Endothelial cell of umbilical vein (primary cell): Measurements from ENCODE around the gene COL4A2. TPM values are rescaled to one million over a fixed set of nuclear protein-coding genes. Genes with fewer than 3 reads are reported as not detected.

Experiments used
- BruUV-seq: library from RNA; stranded (reverse); fragments of 400-500 nt; replicated peaks from 2 replicates; lab custom pipeline; 2021; lab: Mats Ljungman, UMichigan
- CTCF ChIA-PET: fragments of 300-600, 350-600 bp; sonication (Branson Sonifier 250); formaldehyde crosslinking; loops from one replicate; lab custom pipeline; 2021; ENCODE audit warnings: antibody characterized with exemption, inconsistent platforms; lab: Charles Lee
- POLR2A ChIA-PET: fragments of 300-600, 350-600 bp; sonication (Branson Sonifier 250); formaldehyde crosslinking; loops from one replicate; lab custom pipeline; 2021; ENCODE audit warnings: antibody characterized with exemption, inconsistent platforms; lab: Charles Lee
- DNase-seq: peaks from one replicate; pipeline ENCODE4 v3.0.0-alpha.2; 2011; ENCODE audit warnings: low read depth, low spot score
- FAIRE-seq: peaks from 2 replicates; lab custom pipeline; 2011; peaks lifted over from hg19 to GRCh38; lab: Jason Lieb, UNC
- H2AFZ ChIP-seq: 2 replicates; pipeline ENCODE4 v1.6.0; 2012; ENCODE audit warnings: low read depth, low read length, control low read depth, inconsistent platforms
- H3K27ac ChIP-seq: 2 replicates; pipeline ENCODE4 v1.5.1; 2011; ENCODE audit warnings: low read depth, mild to moderate bottlenecking, control low read depth, low read length, moderate library complexity; ENCODE audit not compliant: insufficient read depth
- H3K27me3 ChIP-seq, 2 experiments: 2 replicates each; pipeline versions ENCODE4 v1.6.0 to v1.6.1; 2011; ENCODE audit warnings: low read length in 2 of 2, mixed read lengths in 1 of 2; ENCODE audit not compliant: control insufficient read depth in 2 of 2, insufficient read depth in 2 of 2
- H3K36me3 ChIP-seq, 2 experiments: 2 replicates in 1 of 2; 3 replicates in 1 of 2; pipeline ENCODE4 v1.5.1; 2011; ENCODE audit warnings: low read length in 2 of 2, mild to moderate bottlenecking in 1 of 2, moderate library complexity in 1 of 2; ENCODE audit not compliant: control insufficient read depth in 2 of 2, insufficient read depth in 2 of 2; ENCODE audit errors: extremely low read depth in 1 of 2
- H3K4me1 ChIP-seq: 3 replicates; pipeline ENCODE4 v1.5.1; 2011; ENCODE audit warnings: mild to moderate bottlenecking, low read length; ENCODE audit not compliant: control insufficient read depth, insufficient read depth; ENCODE audit errors: extremely low read depth
- H3K4me2 ChIP-seq: 2 replicates; pipeline ENCODE4 v1.6.1; 2011; ENCODE audit warnings: low read length, control low read depth, mixed read lengths; ENCODE audit not compliant: insufficient read depth
- H3K4me3 ChIP-seq, 3 experiments: fragments of 200-600 bp in 1 of 3; sonication (generic), shearing (Covaris generic) in 1 of 3; replicated peaks in 1 of 3; 2 replicates each; pipeline ENCODE4 v1.5.1; 2011 to 2016; ENCODE audit warnings: control low read depth in 3 of 3, low read length in 3 of 3, mild to moderate bottlenecking in 2 of 3, inconsistent platforms in 1 of 3, low read depth in 1 of 3, moderate library complexity in 1 of 3; ENCODE audit not compliant: insufficient read depth in 1 of 3
- H3K79me2 ChIP-seq: 2 replicates; pipeline ENCODE4 v1.6.0; 2012; ENCODE audit warnings: low read length, inconsistent platforms; ENCODE audit not compliant: control insufficient read depth, insufficient read depth
- H3K9ac ChIP-seq: replicated peaks from 2 replicates; pipeline ENCODE3; 2011; ENCODE audit warnings: low read length, control low read depth; ENCODE audit not compliant: insufficient read depth; ENCODE audit errors: extremely low read depth
- H3K9me1 ChIP-seq: replicated peaks from 3 replicates; pipeline ENCODE4 v1.6.0; 2011; ENCODE audit warnings: mild to moderate bottlenecking, low read length; ENCODE audit not compliant: control insufficient read depth, insufficient read depth; ENCODE audit errors: extremely low read depth
- H3K9me3 ChIP-seq: replicated peaks from 2 replicates; pipeline ENCODE4 v1.5.1; 2012; ENCODE audit warnings: low read length, inconsistent platforms; ENCODE audit not compliant: control insufficient read depth, insufficient read depth
- H4K20me1 ChIP-seq: replicated peaks from 2 replicates; pipeline ENCODE3; 2011; ENCODE audit warnings: mild to moderate bottlenecking, low read length; ENCODE audit not compliant: control insufficient read depth, insufficient read depth; ENCODE audit errors: extremely low read depth
- EZH2 ChIP-seq: IDR thresholded peaks from 2 replicates; pipeline ENCODE4 v1.6.1; 2012; ENCODE audit warnings: borderline replicate concordance, low read depth, mild to moderate bottlenecking, moderate library complexity, low read length, inconsistent platforms; ENCODE audit not compliant: severe bottlenecking
- FOS ChIP-seq: IDR thresholded peaks from 2 replicates; pipeline ENCODE4 v1.6.1; 2011; ENCODE audit warnings: mild to moderate bottlenecking, low read length, moderate library complexity, borderline replicate concordance; ENCODE audit not compliant: insufficient read depth
- GATA2 ChIP-seq: IDR thresholded peaks from 2 replicates; pipeline ENCODE4 v1.7.0; 2011; ENCODE audit warnings: low read depth, mild to moderate bottlenecking, moderate library complexity, mixed read lengths, low read length; ENCODE audit not compliant: insufficient read length, insufficient read depth
- JUN ChIP-seq: IDR thresholded peaks from 2 replicates; pipeline ENCODE4 v1.6.1; 2011; ENCODE audit warnings: borderline replicate concordance, low read depth; ENCODE audit not compliant: insufficient read length, insufficient read depth
- MYC ChIP-seq: IDR thresholded peaks from one replicate; pipeline ENCODE4 v1.6.1; 2011; ENCODE audit warnings: mild to moderate bottlenecking, low read depth, low read length
- POLR2A ChIP-seq: IDR thresholded peaks from 2 replicates; pipeline ENCODE4 v1.6.1; 2012; ENCODE audit warnings: low read depth, mild to moderate bottlenecking, control low read depth, low read length
- POLR2AphosphoS5 ChIP-seq: IDR thresholded peaks from 2 replicates; pipeline ENCODE4 v1.6.1; 2012; ENCODE audit warnings: low read depth, mild to moderate bottlenecking, control low read depth, low read length, moderate library complexity; ENCODE audit not compliant: insufficient read depth
- dilution Hi-C: fragments of 300-500 bp; cut with MboI; formaldehyde crosslinking; loops from one replicate; pipeline ENCODE4 v1.15.0; 2019; ENCODE audit warnings: low sequenced_read_pairs; ENCODE audit not compliant: extremely low pct_ligation_motif_present
- intact Hi-C: fragments of 100-400 bp; cut with micrococcal nuclease; formaldehyde crosslinking; loops from one replicate; pipeline ENCODE4 v1.10.0; 2022
- polyA plus RNA-seq, 4 experiments: library from polyadenylated mRNA; depleted of rRNA in 3 of 4; stranded (reverse) in 3 of 4; unstranded in 1 of 4; fragments of >200 nt; gene quantifications; 2 replicates each; pipeline versions ENCODE4 v1.2.1 to v1.2.3, GENCODE V29; 2011 to 2012; ENCODE audit warnings: missing spikeins in 1 of 4
- total RNA-seq: library from RNA; stranded (reverse); gene quantifications from 2 replicates; pipeline ENCODE4 v1.2.3, GENCODE V29; 2021
- TF ChIP-seq, protein P1 (sequence below), 2 donors: IDR thresholded peaks; 1 replicate in 1 of 2; 2 replicates in 1 of 2; pipeline ENCODE4 v1.5.1; 2011; ENCODE audit warnings: low read length in 2 of 2, mild to moderate bottlenecking in 2 of 2, moderate library complexity in 2 of 2, control low read depth in 1 of 2, inconsistent platforms in 1 of 2, low read depth in 1 of 2; ENCODE audit not compliant: insufficient read depth in 1 of 2; ENCODE audit errors: extremely low read depth in 1 of 2
- TF ChIP-seq, protein P2 (sequence below): IDR thresholded peaks from 2 replicates; pipeline ENCODE4 v1.6.1; 2011; ENCODE audit not compliant: insufficient read depth, insufficient read length

Gene COL4A2
- total and polyA plus RNA-seq, 2 donors (not counting 3 experiments of a cell fraction or from before 2014, with no cell fraction given): 792 to 940 TPM

DNA sequence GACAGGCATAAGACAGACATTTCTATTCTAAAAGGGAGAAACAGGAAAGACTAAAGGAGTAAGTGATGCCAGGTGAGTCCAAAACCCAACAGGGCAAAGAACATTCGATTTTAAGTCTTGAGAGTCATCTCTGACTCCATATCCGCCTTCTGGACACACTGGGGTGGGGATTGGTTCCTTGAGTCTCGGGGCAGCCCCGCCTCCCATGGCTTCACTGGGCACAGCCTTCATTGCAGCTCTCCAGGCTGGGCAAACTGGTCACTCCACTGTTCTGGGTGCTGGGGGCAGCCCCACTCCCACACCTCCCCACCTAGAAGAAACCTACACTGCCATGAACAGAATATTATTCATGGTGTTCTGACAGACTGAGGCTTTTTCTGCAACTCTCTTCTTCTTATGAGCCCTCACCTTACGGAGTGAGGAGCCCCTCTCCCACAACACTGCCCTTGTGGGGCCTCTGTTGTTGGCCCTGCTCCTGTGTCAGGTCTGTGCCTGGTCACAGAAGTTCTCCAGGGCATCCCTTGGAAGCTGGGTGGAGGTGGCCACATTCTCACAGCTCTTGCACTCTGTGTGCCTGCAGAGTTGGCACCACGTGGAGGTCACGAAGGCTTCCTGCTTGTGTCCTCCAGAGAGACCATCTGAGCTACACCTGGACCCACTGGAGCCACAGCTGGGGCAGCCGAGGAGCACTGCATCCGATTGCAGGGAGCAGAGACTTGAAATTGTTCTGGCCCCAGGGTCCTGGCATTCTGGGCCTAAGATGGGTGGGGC is 95.4 kb downstream of the COL4A2 start:
- ChIA-PET POLR2A (no interaction called here), CTCF (interaction anchor here (1.2 kb wide), 1 partner anchor 9 kb away, joined by 3 read pairs; no protein-coding TSS in a partner anchor)
- H3K9me3 ChIP-seq: no peaks in the 10 kb centered on the region
- no peak overlapping the region for H3K4me2 ChIP-seq
- H3K4me3 ChIP-seq: no peak overlapping the region
- H3K9ac ChIP-seq: peak overlapping the region; percentile 0
- intact Hi-C loops (no loop called here), dilution Hi-C loops (no loop called here)
- H3K27ac ChIP-seq: peak overlapping the region; percentile 60
- no peak for DNase-seq
- H3K79me2 ChIP-seq: no peaks in the 10 kb centered on the region
- TF ChIP-seq EZH2 (no peak), GATA2 (no peak), JUN (no peak), MYC (no peak), POLR2AphosphoS5 (no peak), POLR2A (no peak), FOS (no peak)
- TF ChIP-seq, protein P1, sequence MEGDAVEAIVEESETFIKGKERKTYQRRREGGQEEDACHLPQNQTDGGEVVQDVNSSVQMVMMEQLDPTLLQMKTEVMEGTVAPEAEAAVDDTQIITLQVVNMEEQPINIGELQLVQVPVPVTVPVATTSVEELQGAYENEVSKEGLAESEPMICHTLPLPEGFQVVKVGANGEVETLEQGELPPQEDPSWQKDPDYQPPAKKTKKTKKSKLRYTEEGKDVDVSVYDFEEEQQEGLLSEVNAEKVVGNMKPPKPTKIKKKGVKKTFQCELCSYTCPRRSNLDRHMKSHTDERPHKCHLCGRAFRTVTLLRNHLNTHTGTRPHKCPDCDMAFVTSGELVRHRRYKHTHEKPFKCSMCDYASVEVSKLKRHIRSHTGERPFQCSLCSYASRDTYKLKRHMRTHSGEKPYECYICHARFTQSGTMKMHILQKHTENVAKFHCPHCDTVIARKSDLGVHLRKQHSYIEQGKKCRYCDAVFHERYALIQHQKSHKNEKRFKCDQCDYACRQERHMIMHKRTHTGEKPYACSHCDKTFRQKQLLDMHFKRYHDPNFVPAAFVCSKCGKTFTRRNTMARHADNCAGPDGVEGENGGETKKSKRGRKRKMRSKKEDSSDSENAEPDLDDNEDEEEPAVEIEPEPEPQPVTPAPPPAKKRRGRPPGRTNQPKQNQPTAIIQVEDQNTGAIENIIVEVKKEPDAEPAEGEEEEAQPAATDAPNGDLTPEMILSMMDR (IDR thresholded peaks at IDR 0.05; ENCODE audit: extremely low read depth in 1 of 2, insufficient read depth in 1 of 2, low read depth in 1 of 2, low read length in 2 of 2): no peak
- TF ChIP-seq, protein P2, sequence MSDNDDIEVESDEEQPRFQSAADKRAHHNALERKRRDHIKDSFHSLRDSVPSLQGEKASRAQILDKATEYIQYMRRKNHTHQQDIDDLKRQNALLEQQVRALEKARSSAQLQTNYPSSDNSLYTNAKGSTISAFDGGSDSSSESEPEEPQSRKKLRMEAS: no peak
- H4K20me1 ChIP-seq: no peaks in the 10 kb centered on the region
- H3K36me3 ChIP-seq: peaks cover 1 to 3% of the 10 kb centered on the region in 2 experiments
- no peaks in the 10 kb centered on the region for H3K9me1 ChIP-seq
- no peak overlapping the region for H2AFZ ChIP-seq
- no peak for FAIRE-seq
- H3K4me1 ChIP-seq: peaks cover 25% of the 10 kb centered on the region
- no TSS peak for BruUV-seq
- no peaks in the 10 kb centered on the region for H3K27me3 ChIP-seq
